ENCODE results near the gene CLDN16.

CLDN16 gene

DNA sequence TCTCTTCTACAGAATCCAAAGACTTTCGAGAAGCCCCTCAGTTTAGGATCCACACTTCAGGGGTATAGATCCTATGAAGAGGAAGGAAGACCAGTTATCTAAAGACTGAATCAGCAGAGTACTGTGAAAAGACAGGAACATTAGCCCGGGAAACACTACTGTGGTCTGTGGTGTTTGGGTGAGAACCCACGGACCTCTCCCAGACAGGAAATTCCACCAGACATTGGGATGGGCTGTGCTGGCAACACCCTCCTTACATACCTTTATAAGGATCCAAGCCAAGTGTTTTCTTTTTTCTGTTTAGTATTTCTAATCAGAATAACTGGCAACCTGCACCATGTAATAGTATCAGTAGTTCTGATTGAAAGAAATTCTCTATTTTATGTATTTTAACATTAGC lies 47.7 kb downstream of the CLDN16 start:
- no peak for DNase-seq (ENCODE audit: extremely low spot score)
- POLR2A ChIA-PET, result no interaction called here
- CTCF ChIA-PET, result no interaction called here
- TF ChIP-seq, protein P1, sequence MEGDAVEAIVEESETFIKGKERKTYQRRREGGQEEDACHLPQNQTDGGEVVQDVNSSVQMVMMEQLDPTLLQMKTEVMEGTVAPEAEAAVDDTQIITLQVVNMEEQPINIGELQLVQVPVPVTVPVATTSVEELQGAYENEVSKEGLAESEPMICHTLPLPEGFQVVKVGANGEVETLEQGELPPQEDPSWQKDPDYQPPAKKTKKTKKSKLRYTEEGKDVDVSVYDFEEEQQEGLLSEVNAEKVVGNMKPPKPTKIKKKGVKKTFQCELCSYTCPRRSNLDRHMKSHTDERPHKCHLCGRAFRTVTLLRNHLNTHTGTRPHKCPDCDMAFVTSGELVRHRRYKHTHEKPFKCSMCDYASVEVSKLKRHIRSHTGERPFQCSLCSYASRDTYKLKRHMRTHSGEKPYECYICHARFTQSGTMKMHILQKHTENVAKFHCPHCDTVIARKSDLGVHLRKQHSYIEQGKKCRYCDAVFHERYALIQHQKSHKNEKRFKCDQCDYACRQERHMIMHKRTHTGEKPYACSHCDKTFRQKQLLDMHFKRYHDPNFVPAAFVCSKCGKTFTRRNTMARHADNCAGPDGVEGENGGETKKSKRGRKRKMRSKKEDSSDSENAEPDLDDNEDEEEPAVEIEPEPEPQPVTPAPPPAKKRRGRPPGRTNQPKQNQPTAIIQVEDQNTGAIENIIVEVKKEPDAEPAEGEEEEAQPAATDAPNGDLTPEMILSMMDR (IDR thresholded peaks at IDR 0.05; ENCODE audit: control extremely low read depth, extremely low read depth, low read depth, missing control alignments), result no peak

DNA sequence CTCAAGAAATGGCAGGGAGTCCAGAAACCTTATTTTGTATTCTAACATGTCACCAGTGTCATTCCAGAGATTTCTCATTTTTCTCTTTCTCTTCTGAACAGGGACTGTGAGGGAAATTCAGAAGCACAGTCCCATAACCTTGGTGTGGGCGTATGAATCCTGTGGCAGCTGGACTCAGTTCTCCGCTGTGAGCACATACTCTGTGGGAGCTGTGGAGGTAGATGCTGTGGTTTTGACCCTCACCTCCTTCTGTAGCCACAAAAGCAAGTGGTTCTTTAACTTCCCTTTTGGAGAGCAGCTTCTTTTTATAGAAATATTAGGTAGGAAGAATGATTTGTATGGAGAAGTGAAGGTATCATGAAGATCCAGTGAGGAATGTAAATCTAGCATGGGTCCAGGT lies 48.4 kb downstream of the CLDN16 start:
- no peak for DNase-seq (ENCODE audit: extremely low spot score)
- CTCF ChIA-PET, result no interaction called here
- TF ChIP-seq, protein P1 (IDR thresholded peaks at IDR 0.05; ENCODE audit: control extremely low read depth, extremely low read depth, low read depth, missing control alignments), result no peak
- POLR2A ChIA-PET, result no interaction called here

DNA sequence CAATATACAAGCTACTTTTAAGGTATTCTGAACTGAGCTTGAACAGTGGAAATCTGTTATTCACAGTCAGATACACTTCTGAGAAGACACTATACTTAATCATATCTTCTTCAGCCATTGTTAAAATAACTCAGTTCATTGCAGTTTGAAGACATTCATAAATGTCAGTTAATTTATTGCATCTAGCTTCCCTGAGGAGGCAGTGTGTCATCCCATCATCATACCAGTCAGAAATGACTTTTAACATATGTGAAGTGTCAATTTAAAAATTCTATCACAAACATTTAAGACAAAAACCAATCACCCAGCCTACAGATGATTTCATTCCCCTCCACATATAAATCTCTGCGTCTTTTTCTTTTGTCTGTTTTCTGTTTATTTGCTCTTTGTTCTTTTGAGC lies 54.3 kb downstream of the CLDN16 start:
- TF ChIP-seq, protein P1 (IDR thresholded peaks at IDR 0.05; ENCODE audit: control extremely low read depth, extremely low read depth, low read depth, missing control alignments), result no peak
- POLR2A ChIA-PET, result no interaction called here
- DNase-seq (ENCODE audit: extremely low spot score), result no peak
- CTCF ChIA-PET, result interaction anchor here (0.9 to 1.3 kb wide), 2 partner anchors 17 to 22 kb away, joined by 3 read pairs; no protein-coding TSS in a partner anchor

DNA sequence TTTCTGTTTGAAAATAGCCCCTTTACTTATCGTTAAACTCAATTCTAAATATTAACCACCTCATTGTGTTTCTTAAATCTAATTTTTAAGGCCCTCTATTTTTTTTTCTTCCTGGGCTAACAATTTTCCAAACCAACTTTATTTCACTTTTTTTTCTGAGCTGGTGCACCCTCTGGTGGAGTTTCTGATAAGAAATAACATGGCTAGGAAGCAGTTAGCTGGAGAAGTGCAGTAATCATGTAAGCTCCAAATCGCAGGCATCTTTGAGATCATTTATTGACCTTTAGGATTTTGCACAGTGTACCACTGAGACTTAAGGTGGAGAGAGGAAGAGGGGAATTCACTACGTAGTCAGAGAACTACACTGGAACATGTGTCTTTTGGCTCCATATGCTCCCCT lies 55.3 kb downstream of the CLDN16 start:
- no peak for DNase-seq (ENCODE audit: extremely low spot score)
- TF ChIP-seq, protein P1 (IDR thresholded peaks at IDR 0.05; ENCODE audit: control extremely low read depth, extremely low read depth, low read depth, missing control alignments), result no peak
- POLR2A ChIA-PET, result no interaction called here
- CTCF ChIA-PET, result interaction anchor here (1.3 kb wide), 2 partner anchors 19 to 482 kb away, joined by 4 read pairs; no protein-coding TSS in a partner anchor

DNA sequence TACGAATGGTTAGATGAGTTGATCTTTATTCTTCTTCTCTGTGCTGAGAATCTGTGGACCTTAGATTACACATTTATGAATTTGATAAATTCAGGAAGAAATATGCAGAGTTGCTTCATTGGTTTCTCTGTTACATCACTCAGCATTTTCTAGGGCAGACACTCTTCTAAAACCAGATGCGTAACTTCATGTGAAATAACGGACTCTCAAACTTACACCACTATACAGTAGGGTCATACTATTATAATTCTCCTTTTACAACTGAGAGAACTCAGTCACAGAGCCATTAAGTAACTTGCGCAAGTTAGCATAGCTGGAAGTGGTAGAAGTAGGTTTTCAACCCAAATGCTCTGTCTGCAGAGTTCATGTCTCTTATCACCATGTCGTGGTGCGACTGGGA lies 56.0 kb downstream of the CLDN16 start:
- TF ChIP-seq, protein P1 (IDR thresholded peaks at IDR 0.05; ENCODE audit: control extremely low read depth, extremely low read depth, low read depth, missing control alignments), result no peak
- CTCF ChIA-PET, result interaction anchor here (1.3 kb wide), 1 partner anchor 482 kb away, joined by 4 read pairs; no protein-coding TSS in a partner anchor

DNA sequence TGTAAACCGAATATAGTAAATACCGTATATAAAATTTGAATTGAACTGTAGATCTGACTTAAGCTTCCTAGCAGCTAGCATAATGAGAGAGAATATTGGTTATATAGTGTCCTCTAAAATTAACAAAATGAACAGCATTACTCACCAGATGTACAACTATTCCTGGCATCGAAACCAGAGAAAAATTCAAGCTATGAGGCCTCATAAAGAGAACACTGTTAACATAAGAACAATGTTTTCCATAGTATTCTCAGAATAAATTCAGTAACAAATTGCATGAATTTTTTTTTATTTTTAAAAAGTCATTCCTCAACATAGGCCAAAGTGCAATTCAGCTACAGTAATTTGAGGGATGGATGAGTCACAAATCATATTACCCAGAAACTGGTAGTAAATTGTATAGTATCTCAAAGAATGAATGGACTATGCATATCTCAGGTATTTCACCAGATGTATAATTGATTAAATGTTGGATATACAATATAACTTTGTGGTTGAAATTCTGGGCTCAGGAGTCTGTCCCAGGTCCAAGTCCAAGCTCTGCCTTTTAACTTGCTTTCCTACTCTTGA lies 56.7 kb downstream of the CLDN16 start:
- POLR2A ChIA-PET, result no interaction called here
- CTCF ChIA-PET, result interaction anchor here (0.6 kb wide), 1 partner anchor 30 kb away, joined by 3 read pairs; no protein-coding TSS in a partner anchor
- TF ChIP-seq, protein P1 (IDR thresholded peaks at IDR 0.05; ENCODE audit: control extremely low read depth, extremely low read depth, low read depth, missing control alignments), result no peak
- no peak for DNase-seq (ENCODE audit: extremely low spot score)

More for the DNA sequence above, 56.0 kb downstream of the CLDN16 start:
- POLR2A ChIA-PET, result no interaction called here
- no peak for DNase-seq (ENCODE audit: extremely low spot score)
